ENCODE measurements around the gene SEZ6.

SEZ6 gene

GRCh38 chr17:28974451-28974850, 31.4 kb downstream of the SEZ6 start:
- no peak for DNase-seq (ENCODE audit: low spot score)

- DNase-seq (ENCODE audit: low spot score): no peak
These were observed 32.4 kb downstream of the SEZ6 start for GRCh38 chr17:28973425-28973824.

DNA sequence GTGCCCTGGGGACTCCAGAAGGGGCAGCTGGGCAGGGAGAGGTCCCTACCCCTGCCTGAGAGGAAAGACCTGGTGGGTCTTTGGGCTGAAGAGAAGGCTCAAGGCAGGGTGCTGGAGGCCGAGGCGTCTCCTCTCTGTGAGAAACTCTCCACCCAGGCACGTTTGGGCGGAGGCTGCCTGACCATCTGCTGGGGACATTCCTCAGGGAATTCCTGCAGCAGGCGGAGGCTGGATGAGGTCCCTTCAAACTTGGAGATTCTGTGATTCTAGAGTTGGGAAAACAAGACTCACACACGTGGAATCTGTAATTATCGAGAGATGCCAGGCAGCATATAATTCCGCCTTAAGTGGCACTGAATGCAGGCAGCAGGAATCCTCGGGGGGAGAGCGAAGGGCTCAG, 33.4 kb downstream of the SEZ6 start:
- no peak for DNase-seq (ENCODE audit: low spot score)

DNA sequence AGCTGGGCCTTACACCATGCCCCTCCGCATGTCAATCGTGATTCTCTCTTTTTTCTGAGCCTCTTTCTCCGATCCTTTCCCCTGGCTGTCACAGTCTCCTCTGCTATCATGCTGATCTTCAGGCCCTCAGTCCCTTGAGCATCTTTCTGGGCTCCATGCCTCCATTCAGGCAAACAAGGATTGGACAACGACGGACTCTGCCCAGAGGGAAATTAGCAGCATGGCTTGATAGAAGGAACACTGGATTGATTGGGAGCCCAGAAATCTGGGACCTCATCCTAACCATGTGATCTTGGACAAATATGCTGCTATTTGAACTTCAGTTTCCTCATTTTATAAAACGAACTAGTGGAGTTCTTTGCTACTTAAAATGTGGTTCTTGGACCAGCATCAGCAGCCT, 35.0 kb downstream of the SEZ6 start:
- DNase-seq (ENCODE audit: low spot score): no peak

DNA sequence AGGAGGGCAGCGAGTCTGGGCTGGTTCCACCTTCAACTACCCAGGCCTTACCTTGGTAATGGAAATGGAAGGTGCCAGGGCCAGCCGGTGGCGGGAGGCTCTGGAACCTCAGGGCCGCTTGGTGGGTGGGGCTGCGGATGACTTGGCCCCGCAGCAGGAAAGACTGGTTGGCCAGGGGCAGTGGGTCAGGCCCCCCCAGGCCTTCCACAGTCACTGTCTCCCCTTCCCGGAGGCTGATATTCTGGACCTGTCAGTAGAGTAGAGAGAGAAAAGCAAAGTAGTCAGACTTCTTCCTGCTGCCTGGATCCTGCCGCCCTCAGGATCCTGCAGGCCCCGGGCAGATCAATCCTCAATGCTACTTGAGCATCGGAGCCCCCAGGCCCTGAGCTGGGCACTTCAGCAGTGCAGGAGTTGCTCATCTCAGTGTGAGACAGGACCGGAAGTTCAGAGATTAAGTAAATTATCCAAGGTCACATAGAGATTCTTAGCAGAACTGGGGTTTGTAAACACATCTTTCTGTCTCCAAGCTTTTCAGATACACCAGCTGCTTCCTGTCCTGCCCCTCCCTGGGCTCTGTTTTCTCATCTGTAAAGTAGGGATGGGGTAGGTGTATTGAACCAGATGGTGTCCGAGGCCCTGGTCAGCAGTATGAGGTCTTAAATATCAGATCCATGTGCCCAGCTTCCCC, 36.0 kb downstream of the SEZ6 start:
- DNase-seq (ENCODE audit: low spot score): no peak

DNA sequence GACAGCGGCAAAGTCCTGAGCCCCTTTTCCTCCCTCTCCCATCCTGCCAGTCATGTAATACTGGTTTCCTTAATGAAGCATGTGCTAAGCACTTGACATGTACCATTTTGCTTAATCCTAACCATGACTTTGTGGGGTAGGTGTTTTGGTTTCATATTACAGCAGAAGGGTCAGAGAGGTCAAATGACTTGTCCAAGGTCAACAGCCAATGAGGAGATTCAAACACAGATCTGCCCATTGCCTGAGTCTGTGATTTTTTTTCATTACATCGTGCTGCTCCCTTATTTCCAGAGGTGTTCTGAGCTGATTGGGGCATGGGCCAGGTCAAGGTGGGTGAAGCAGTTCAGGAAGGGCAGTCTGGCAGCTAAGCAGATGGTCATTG, 36.9 kb downstream of the SEZ6 start:
- no peak for DNase-seq (ENCODE audit: low spot score)

DNA sequence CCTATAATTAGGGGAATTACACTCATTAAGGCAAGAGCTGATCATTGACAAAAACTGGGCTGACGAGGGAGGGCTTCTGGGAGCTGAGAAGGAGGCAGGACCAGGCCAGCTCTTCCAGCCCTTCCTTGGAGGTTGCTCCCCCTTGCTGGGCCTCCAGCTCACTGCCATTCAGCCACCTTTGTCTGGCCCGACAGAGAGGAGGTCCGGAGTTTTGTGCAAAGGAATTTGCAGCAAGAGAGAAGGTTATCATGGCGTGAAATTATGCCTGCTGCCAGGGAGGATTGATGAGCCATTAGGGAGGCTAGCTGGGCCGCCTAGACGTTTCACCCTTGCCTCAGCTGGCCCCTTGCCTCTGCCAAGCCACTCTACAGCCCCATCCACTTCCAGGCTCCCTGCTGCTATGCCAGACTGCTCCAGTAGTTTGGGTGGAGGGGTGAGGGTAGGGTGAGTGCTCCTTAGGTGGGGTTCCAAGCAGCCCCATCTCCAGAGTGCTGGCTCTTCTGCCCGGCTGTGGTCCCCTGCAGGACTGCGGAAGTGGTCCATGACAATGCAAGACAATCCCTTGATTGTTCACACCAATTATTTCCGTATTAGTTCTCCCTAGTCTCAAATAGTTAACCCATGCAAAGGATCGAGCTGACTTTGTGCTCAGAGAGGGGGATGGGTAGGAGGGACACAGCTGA, 37.5 kb downstream of the SEZ6 start:
- DNase-seq (ENCODE audit: low spot score): no peak

- no peak for DNase-seq (ENCODE audit: low spot score)
These were observed 38.4 kb downstream of the SEZ6 start for GRCh38 chr17:28967221-28968135.

GRCh38 chr17:28963841-28964240, 42.0 kb downstream of the SEZ6 start:
- no peak for DNase-seq (ENCODE audit: low spot score)

- DNase-seq (ENCODE audit: low spot score): no peak
These were observed 42.7 kb downstream of the SEZ6 start for GRCh38 chr17:28963055-28963611.

DNA sequence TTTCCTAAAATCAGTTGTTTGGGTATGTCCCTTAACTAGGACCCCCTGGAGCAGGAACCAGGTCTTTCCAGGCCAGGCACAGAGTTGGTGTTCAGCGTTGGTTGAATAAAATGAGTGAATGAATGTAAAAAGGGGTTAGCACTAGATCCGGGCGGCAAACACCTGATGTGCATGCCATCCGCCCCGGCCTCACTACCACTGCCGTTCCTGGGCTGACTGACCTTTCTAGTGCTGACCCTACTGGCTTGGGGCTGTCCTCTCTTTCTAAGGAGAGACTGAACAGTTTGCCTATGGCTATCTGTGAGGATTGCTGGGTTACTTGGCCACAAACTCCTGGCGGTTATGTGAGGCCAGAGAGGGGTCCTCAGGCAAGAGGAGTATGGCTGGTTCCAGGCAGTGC, 44.4 kb downstream of the SEZ6 start:
- DNase-seq (ENCODE audit: low spot score): no peak

DNA sequence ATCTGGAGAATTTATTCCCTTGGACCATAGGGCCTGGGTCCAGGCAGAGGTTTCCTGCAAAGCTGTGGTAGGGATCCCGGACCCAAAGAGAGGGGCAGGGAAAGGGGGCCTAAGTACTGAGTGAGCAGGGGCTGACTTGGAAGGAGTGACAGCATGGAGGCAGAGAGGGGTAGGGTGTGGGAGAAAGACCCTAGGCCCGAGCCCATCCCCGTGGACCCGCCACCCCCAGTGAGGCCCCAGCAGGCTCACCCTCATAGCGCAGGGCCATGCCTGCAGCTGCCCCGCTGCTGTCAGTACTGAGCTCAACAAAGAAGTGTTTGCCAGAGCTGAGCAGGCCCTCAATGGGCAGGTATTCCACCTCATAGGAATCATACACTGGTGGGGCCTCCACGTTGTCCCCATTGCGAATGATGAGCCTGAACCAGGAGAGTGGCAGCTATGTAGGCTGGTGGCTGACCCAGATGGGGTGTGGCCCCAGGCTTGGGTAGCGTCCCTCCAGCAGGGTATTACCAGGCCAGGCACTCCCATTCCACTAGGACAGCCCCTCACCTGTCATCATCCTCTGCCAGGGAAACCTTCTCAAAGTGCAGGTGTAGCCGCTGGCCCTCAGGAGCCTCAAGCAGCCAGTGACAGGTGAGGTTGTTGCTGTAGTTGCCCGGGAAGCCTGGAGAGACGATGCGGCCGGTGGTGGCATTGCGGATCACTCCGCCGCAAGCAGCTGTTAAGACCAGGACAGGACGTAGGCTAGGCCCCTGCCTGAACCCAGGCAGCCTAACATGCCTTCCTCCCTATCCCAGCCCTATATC, 45.4 kb downstream of the SEZ6 start:
- DNase-seq (ENCODE audit: low spot score): no peak

DNA sequence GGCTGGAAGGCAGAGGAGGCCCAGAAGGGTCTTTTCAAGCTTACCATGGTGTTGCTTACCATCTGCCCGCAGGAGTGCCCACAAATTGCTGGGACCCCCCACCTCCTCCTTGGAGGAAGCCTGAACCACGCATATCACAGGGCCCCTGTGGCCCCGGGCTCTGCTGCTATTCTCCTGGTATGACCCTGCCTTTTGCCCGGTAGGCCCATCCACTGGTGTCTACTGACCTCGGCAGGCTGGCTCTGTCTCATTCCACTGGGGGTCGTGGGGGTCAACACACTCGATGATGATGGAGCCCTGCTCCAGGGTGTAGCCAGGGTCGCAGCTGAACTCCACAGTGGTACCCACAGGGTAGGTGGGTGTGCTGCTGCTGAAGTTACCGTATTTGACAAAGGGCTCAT, 46.4 kb downstream of the SEZ6 start:
- no peak for DNase-seq (ENCODE audit: low spot score)

DNA sequence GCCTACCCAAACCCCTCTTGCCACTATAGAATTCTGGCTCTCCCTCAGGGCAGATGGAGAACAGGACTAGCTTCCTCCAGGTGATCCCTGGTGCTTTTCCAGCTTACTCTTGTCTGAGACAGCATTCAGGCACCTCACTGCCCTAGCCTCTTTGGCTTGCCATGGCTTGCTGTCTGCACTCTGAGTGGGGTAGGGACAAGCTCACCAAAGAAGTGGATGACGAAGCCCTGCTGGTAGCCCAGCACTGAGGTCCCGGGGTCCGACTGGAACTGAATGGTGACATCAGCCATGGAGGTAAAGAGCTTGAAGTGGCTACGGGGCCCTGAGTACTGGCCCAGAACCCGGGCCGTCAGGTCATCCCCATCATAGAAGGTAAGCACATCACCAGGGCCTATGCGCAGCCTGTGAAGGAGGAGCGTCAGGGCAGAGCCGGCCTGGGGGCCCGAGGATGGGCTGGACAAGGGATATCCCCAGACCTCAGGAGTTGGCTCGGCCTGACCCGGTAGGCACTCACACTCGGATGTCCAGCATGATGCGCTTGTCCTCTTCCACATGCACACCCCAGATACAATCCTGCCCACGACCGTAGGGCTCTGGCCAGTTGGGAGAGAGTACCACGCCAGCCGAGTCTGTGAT, 46.9 kb downstream of the SEZ6 start:
- DNase-seq (ENCODE audit: low spot score): no peak

- no peak for DNase-seq (ENCODE audit: low spot score)
These were observed 47.9 kb downstream of the SEZ6 start for GRCh38 chr17:28957992-28958355.

GRCh38 chr17:28957277-28957991, 48.4 kb downstream of the SEZ6 start:
- DNase-seq (ENCODE audit: low spot score): no peak

GRCh38 chr17:28956861-28957260, 49.0 kb downstream of the SEZ6 start:
- DNase-seq (ENCODE audit: low spot score): no peak

DNA sequence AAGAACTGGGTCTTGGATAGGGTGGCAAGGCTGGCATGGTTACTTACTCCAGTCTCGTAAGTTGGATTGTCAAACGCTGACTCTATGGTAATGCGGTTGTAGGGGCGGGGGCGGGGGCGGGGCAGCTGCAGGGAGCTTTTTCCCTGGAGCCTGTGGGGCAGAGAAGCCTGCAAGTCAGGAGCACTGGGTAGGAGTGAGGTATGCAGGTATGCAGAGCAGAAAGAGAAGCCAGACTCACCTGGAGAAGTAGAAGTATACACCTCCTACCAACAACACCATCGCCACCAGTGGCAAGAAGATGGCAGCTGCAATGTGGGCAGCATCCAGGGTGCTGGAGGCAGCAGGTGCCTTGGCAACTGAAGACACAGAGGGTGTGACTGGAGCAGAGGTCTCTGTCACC, 49.7 kb downstream of the SEZ6 start:
- DNase-seq (ENCODE audit: low spot score): no peak

- no peak for DNase-seq (ENCODE audit: low spot score)
These were observed 50.4 kb downstream of the SEZ6 start for GRCh38 chr17:28955408-28955807.

DNA sequence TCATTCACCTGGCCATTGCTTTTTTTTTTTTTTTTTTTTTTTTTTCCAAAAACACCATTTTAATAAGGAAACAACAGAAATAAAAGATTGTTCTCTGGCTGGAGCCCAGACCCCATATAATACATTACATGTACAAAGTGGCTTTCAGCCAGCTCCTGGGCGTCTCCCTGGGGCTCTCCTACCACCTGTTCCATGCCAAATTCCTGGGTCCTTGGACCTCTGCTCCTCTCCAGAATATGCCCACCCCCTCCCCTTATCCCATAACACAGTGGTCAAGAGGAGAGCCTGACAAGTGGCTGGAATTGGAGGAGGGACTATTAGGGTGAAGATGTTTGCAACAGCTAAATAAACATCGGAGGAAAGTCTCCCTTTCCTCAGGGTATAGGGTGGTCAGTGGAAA, 50.9 kb downstream of the SEZ6 start:
- DNase-seq (ENCODE audit: low spot score): no peak

Measured in hematopoietic multipotent progenitor cell treated with erythropoietin and hydrocortisone succinate and interleukin-3 and kit ligand, for 17 days (in vitro differentiated cells).